Transverse colon (tissue), 4 donors: ENCODE results near the gene MYH15. TPM values are rescaled to one million over a fixed set of nuclear protein-coding genes. Genes with fewer than 3 reads are reported as not detected.

Source experiments
- DNase-seq: peaks from one replicate; pipeline ENCODE4 v3.0.0-alpha.2; 2019
- H3K27ac ChIP-seq, 4 donors: fragments of 200-600 bp; sonication (generic); 2 replicates each; pipeline ENCODE4 v1.5.1; 2016 to 2018; ENCODE audit warnings: inconsistent platforms in 4 of 4
- H3K27me3 ChIP-seq: fragments of 200-600 bp; sonication (generic); 2 replicates; pipeline ENCODE4 v1.5.1; 2017; ENCODE audit warnings: inconsistent platforms
- H3K36me3 ChIP-seq, 4 donors: fragments of 200-600 bp; sonication (generic); 2 replicates each; pipeline ENCODE4 v1.5.1; 2017 to 2019; ENCODE audit warnings: inconsistent platforms in 4 of 4
- H3K4me1 ChIP-seq, 4 donors: fragments of 200-600 bp; sonication (generic); 2 replicates each; pipeline ENCODE4 v1.5.1; 2017 to 2020; ENCODE audit warnings: inconsistent platforms in 4 of 4
- H3K4me3 ChIP-seq, 4 donors: fragments of 200-600 bp; sonication (generic); 1 replicate in 1 of 4; 2 replicates in 3 of 4; pipeline versions ENCODE4 v1.5.1 to v1.6.1; 2017 to 2019; ENCODE audit warnings: inconsistent platforms in 4 of 4
- H3K9me3 ChIP-seq, 2 donors: fragments of 200-600 bp; sonication (generic); 2 replicates each; pipeline ENCODE4 v1.5.1; 2017 to 2019; ENCODE audit warnings: inconsistent platforms in 2 of 2
- CTCF ChIP-seq, 5 experiments: fragments of 200-600 bp in 3 of 5; fragments of 450-650 bp in 2 of 5; sonication (generic) in 3 of 5; IDR thresholded peaks; 1 replicate in 2 of 5; 2 replicates in 3 of 5; pipeline ENCODE4 v1.5.1; 2016 to 2017; ENCODE audit warnings: antibody characterized with exemption in 5 of 5, inconsistent platforms in 3 of 5, mild to moderate bottlenecking in 2 of 5, moderate library complexity in 1 of 5
- EP300 ChIP-seq: sonication (generic); formaldehyde crosslinking; IDR thresholded peaks from one replicate; pipeline ENCODE4 v1.6.1; 2017; ENCODE audit warnings: antibody characterized with exemption, low read depth
- POLR2A ChIP-seq: fragments of 450-650 bp; IDR thresholded peaks from one replicate; pipeline ENCODE4 v1.6.1; 2016; ENCODE audit warnings: antibody characterized with exemption, mild to moderate bottlenecking, moderate library complexity
- POLR2AphosphoS5 ChIP-seq, 3 donors: sonication (generic); formaldehyde crosslinking; IDR thresholded peaks; one replicate each; pipeline ENCODE4 v1.6.1; 2016; ENCODE audit warnings: antibody characterized with exemption in 3 of 3
- WGBS, 2 donors: methylation state at CpG; one replicate each; pipeline ENCODE4 v1.1.5; 2018; ENCODE audit warnings: low coverage in 1 of 2; 5-methylcytosine and 5-hydroxymethylcytosine counted together
- in situ Hi-C, 4 donors: fragments of 200-750 bp; cut with MboI; loops; one replicate each; pipeline versions ENCODE4 v1.15.0 to v1.15.1; 2017; ENCODE audit warnings: low sequenced_read_pairs in 3 of 4, low pct_ligation_motif_present in 1 of 4, low pct_unique_long_range_greater_than_20kb in 1 of 4
- intact Hi-C: fragments of 100-400 bp; cut with DNase I; formaldehyde crosslinking; loops from one replicate; pipeline ENCODE4 v1.15.1; 2023; ENCODE audit warnings: low total_unique reads
- total RNA-seq, 4 donors: library from RNA; depleted of rRNA; stranded (reverse); fragments of >200 nt; gene quantifications; one replicate each; pipeline ENCODE4 v1.1.0, GENCODE V29; 2016

The MYH15 gene
- total RNA-seq, 4 donors from 2014 or later: 0.16 to 0.41 TPM; not detected in 2

GRCh38 chr3:108342837-108343486, 167.4 kb downstream of the MYH15 start:
- H3K9me3 ChIP-seq: no peaks in the 10 kb centered on the region
- no peak overlapping the region for H3K4me3 ChIP-seq
- in situ Hi-C loops (no loop called here), intact Hi-C loops (no loop called here)
- no peaks in the 10 kb centered on the region for H3K36me3 ChIP-seq
- no peak for DNase-seq
- H3K27me3 ChIP-seq: no peaks in the 10 kb centered on the region
- H3K4me1 ChIP-seq: no peaks in the 10 kb centered on the region
- TF ChIP-seq CTCF (IDR thresholded peaks at IDR 0.05) (no peak), EP300 (no peak), POLR2AphosphoS5 (IDR thresholded peaks at IDR 0.05) (no peak), POLR2A (no peak)
- H3K27ac ChIP-seq: no peak overlapping the region
- WGBS, 2 donors: 73 to 90% methylated on average over 3 to 4 of the region's 4 CpGs

GRCh38 chr3:108341911-108342310, 168.5 kb downstream of the MYH15 start:
- TF ChIP-seq EP300: no peak
- no peak for TF ChIP-seq POLR2A
- no peak for TF ChIP-seq POLR2AphosphoS5 (IDR thresholded peaks at IDR 0.05)
- no peak for TF ChIP-seq CTCF (IDR thresholded peaks at IDR 0.05)
- no peaks in the 10 kb centered on the region for H3K9me3 ChIP-seq
- H3K27me3 ChIP-seq: no peaks in the 10 kb centered on the region
- no peaks in the 10 kb centered on the region for H3K4me1 ChIP-seq
- 85 to 91% methylated on average over 4 to 6 of the region's 6 CpGs for WGBS, 2 donors
- no peak overlapping the region for H3K4me3 ChIP-seq
- intact Hi-C loops: no loop called here
- DNase-seq: no peak
- H3K27ac ChIP-seq: no peak overlapping the region
- no peaks in the 10 kb centered on the region for H3K36me3 ChIP-seq
- in situ Hi-C loops: no loop called here

GRCh38 chr3:108338901-108339545, 171.4 kb downstream of the MYH15 start:
- Histone ChIP-seq H3K27me3 (no peaks in the 10 kb centered on the region), H3K27ac (no peak overlapping the region), H3K9me3 (no peaks in the 10 kb centered on the region), H3K4me1 (no peaks in the 10 kb centered on the region), H3K36me3 (no peaks in the 10 kb centered on the region), H3K4me3 (no peak overlapping the region)
- DNase-seq: no peak
- intact Hi-C loops (no loop called here), in situ Hi-C loops (no loop called here)
- no peak for TF ChIP-seq EP300
- TF ChIP-seq CTCF (IDR thresholded peaks at IDR 0.05): no peak
- TF ChIP-seq POLR2AphosphoS5 (IDR thresholded peaks at IDR 0.05): no peak
- TF ChIP-seq POLR2A: no peak

- no peaks in the 10 kb centered on the region for H3K9me3 ChIP-seq
- TF ChIP-seq POLR2A: no peak
- no peak overlapping the region for H3K27ac ChIP-seq
- 96 to 100% methylated on average over 1 of the region's 1 CpG for WGBS, 2 donors
- intact Hi-C loops: no loop called here
- no peaks in the 10 kb centered on the region for H3K36me3 ChIP-seq
- no peak overlapping the region for H3K4me3 ChIP-seq
- in situ Hi-C loops: no loop called here
- no peaks in the 10 kb centered on the region for H3K4me1 ChIP-seq
- no peaks in the 10 kb centered on the region for H3K27me3 ChIP-seq
- DNase-seq: no peak
Measured at GRCh38 chr3:108334701-108335100, 175.7 kb downstream of the MYH15 start.
